DOHH2 (cell line): ENCODE results near the gene STIM2.

Experiments used
- H3F3A ChIP-seq: fragments of 200-600 bp; sonication (generic), shearing (Covaris generic); 2 replicates; pipeline ENCODE4 v1.6.0; 2016; ENCODE audit warnings: antibody characterized with exemption, mild to moderate bottlenecking; ENCODE audit not compliant: control insufficient read depth, insufficient read depth
- H3K27ac ChIP-seq: fragments of 200-600 bp; sonication (generic); 2 replicates; pipeline ENCODE4 v1.5.1; 2014; ENCODE audit warnings: low read depth, mild to moderate bottlenecking, low read length, moderate library complexity
- H3K27me3 ChIP-seq: fragments of 200-600 bp; sonication (generic); 2 replicates; pipeline ENCODE4 v1.6.1; 2014; ENCODE audit warnings: mild to moderate bottlenecking, low read length, mixed read lengths; ENCODE audit not compliant: control insufficient read depth
- H3K36me3 ChIP-seq: fragments of 200-600 bp; sonication (generic); 2 replicates; pipeline ENCODE4 v1.6.1; 2014; ENCODE audit warnings: mild to moderate bottlenecking, low read length, moderate library complexity, mixed read lengths; ENCODE audit not compliant: control insufficient read depth
- H3K4me1 ChIP-seq: fragments of 200-600 bp; sonication (generic); 2 replicates; pipeline ENCODE4 v1.6.1; 2014; ENCODE audit warnings: mild to moderate bottlenecking, low read length, mixed read lengths; ENCODE audit not compliant: control insufficient read depth
- H3K4me2 ChIP-seq: fragments of 200-600 bp; sonication (generic); 2 replicates; pipeline ENCODE4 v1.6.0; 2014; ENCODE audit warnings: mild to moderate bottlenecking, low read length, moderate library complexity
- H3K4me3 ChIP-seq: fragments of 200-600 bp; sonication (generic); 2 replicates; pipeline ENCODE4 v1.5.1; 2014; ENCODE audit warnings: mild to moderate bottlenecking, low read length, mixed read lengths
- H3K79me2 ChIP-seq: fragments of 200-600 bp; sonication (generic); 2 replicates; pipeline ENCODE4 v1.6.1; 2014; ENCODE audit warnings: mild to moderate bottlenecking, low read length, mixed read lengths; ENCODE audit not compliant: control insufficient read depth
- H3K9me2 ChIP-seq: fragments of 200-600 bp; sonication (generic); replicated peaks from 2 replicates; pipeline ENCODE4 v1.6.1; 2014; ENCODE audit warnings: mild to moderate bottlenecking, low read length, mixed read lengths; ENCODE audit not compliant: control insufficient read depth
- H3K9me3 ChIP-seq: fragments of 200-600 bp; sonication (generic); 2 replicates; pipeline ENCODE4 v1.6.1; 2014; ENCODE audit warnings: antibody characterized with exemption, low read length, mixed read lengths; ENCODE audit not compliant: control insufficient read depth, insufficient read depth
- H4K20me1 ChIP-seq: fragments of 200-600 bp; sonication (generic); 2 replicates; pipeline ENCODE4 v1.6.0; 2014; ENCODE audit warnings: low read depth, mild to moderate bottlenecking, antibody characterized with exemption, low read length, moderate library complexity; ENCODE audit not compliant: control insufficient read depth, insufficient read depth
- CTCF ChIP-seq: fragments of 200-600 bp; sonication (generic); IDR thresholded peaks from one replicate; pipeline ENCODE4 v1.5.1; 2014; ENCODE audit warnings: antibody characterized with exemption, mild to moderate bottlenecking, low read depth, low read length; ENCODE audit not compliant: poor library complexity, severe bottlenecking
- EZH2phosphoT487 ChIP-seq: fragments of 200-600 bp; sonication (generic); IDR thresholded peaks from 2 replicates; pipeline ENCODE4 v1.6.1; 2017; ENCODE audit warnings: borderline replicate concordance, mild to moderate bottlenecking, antibody characterized with exemption, low read length, moderate library complexity, mixed read lengths

The STIM2 gene

GRCh38 chr4:26907731-26908599, 47.3 kb downstream of the STIM2 start:
- peaks cover 8% of the 10 kb centered on the region; the same call in 1 of the 2 replicates for H4K20me1 ChIP-seq
- no peak overlapping the region for H3K4me2 ChIP-seq

GRCh38 chr4:26909369-26909768, 48.7 kb downstream of the STIM2 start:
- Histone ChIP-seq H3K4me3 (no peak overlapping the region), H3K36me3 (peaks cover 2% of the 10 kb centered on the region; the same call in 1 of the 2 replicates), H3K9me3 (no peaks in the 10 kb centered on the region), H4K20me1 (peaks cover 8% of the 10 kb centered on the region; the same call in 1 of the 2 replicates), H3K27ac (no peak overlapping the region), H3K4me1 (peaks cover 29% of the 10 kb centered on the region), H3K79me2 (peaks cover 93% of the 10 kb centered on the region), H3F3A (no peaks in the 10 kb centered on the region), H3K27me3 (no peaks in the 10 kb centered on the region), H3K4me2 (no peak overlapping the region), H3K9me2 (no peaks in the 10 kb centered on the region)
- TF ChIP-seq CTCF (no peak), EZH2phosphoT487 (no peak)

More at GRCh38 chr4:26907731-26908599, 47.3 kb downstream of the STIM2 start:
- Histone ChIP-seq H3K36me3 (peaks cover 2% of the 10 kb centered on the region; the same call in 1 of the 2 replicates), H3K4me1 (peaks cover 37% of the 10 kb centered on the region), H3F3A (no peaks in the 10 kb centered on the region), H3K9me3 (no peaks in the 10 kb centered on the region), H3K27me3 (no peaks in the 10 kb centered on the region), H3K27ac (no peak overlapping the region), H3K9me2 (no peaks in the 10 kb centered on the region), H3K79me2 (peaks cover 93% of the 10 kb centered on the region), H3K4me3 (no peak overlapping the region)
- no peak for TF ChIP-seq EZH2phosphoT487
- TF ChIP-seq CTCF: no peak

- Histone ChIP-seq H3K9me3 (no peaks in the 10 kb centered on the region), H3K79me2 (peaks cover 93% of the 10 kb centered on the region), H3F3A (no peaks in the 10 kb centered on the region), H3K4me3 (no peak overlapping the region), H3K27me3 (no peaks in the 10 kb centered on the region), H3K27ac (no peak overlapping the region), H3K4me1 (peaks cover 26% of the 10 kb centered on the region), H3K36me3 (peaks cover 2% of the 10 kb centered on the region; the same call in 1 of the 2 replicates), H4K20me1 (peaks cover 8% of the 10 kb centered on the region; the same call in 1 of the 2 replicates), H3K9me2 (no peaks in the 10 kb centered on the region), H3K4me2 (no peak overlapping the region)
- no peak for TF ChIP-seq EZH2phosphoT487
- no peak for TF ChIP-seq CTCF
Observed at GRCh38 chr4:26911254-26911653, 50.6 kb downstream of the STIM2 start.
